ENCODE measurements around the gene PSMB3.

DNA sequence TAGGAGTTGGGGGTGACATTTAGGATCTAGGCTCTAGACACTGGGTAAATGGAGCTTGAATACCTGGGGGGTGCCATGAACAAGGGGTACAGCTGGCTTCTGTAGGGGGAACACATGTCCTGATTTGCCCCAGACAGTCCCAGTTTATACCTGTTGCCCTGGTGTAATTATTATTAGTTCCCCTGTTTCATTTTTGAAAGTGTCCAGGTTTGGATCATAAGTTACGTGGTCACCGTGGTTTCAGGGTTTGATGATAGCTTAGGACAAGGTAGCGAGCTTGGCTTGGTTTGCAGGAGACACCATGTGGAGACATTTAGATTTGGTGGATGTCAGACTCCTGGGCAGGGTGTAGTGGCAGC lies 42.0 kb upstream of the PSMB3 start:
- TF ChIP-seq RAD21 (IDR thresholded peaks at IDR 0.05; ENCODE audit: low read depth), result no peak
- TF ChIP-seq EGR1 (IDR thresholded peaks at IDR 0.05), result no peak
- TF ChIP-seq EP300 (IDR thresholded peaks at IDR 0.05; ENCODE audit: borderline replicate concordance), result no peak
- no peak for TF ChIP-seq NFIC (IDR thresholded peaks at IDR 0.05)
- TF ChIP-seq, protein P1, sequence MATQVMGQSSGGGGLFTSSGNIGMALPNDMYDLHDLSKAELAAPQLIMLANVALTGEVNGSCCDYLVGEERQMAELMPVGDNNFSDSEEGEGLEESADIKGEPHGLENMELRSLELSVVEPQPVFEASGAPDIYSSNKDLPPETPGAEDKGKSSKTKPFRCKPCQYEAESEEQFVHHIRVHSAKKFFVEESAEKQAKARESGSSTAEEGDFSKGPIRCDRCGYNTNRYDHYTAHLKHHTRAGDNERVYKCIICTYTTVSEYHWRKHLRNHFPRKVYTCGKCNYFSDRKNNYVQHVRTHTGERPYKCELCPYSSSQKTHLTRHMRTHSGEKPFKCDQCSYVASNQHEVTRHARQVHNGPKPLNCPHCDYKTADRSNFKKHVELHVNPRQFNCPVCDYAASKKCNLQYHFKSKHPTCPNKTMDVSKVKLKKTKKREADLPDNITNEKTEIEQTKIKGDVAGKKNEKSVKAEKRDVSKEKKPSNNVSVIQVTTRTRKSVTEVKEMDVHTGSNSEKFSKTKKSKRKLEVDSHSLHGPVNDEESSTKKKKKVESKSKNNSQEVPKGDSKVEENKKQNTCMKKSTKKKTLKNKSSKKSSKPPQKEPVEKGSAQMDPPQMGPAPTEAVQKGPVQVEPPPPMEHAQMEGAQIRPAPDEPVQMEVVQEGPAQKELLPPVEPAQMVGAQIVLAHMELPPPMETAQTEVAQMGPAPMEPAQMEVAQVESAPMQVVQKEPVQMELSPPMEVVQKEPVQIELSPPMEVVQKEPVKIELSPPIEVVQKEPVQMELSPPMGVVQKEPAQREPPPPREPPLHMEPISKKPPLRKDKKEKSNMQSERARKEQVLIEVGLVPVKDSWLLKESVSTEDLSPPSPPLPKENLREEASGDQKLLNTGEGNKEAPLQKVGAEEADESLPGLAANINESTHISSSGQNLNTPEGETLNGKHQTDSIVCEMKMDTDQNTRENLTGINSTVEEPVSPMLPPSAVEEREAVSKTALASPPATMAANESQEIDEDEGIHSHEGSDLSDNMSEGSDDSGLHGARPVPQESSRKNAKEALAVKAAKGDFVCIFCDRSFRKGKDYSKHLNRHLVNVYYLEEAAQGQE (IDR thresholded peaks at IDR 0.05; ENCODE audit: low read depth), result no peak
- TF ChIP-seq FOXM1 (IDR thresholded peaks at IDR 0.05; ENCODE audit: borderline replicate concordance, low read depth), result no peak
- TF ChIP-seq CREB1 (IDR thresholded peaks at IDR 0.05; ENCODE audit: low read depth), result no peak
- no peak for TF ChIP-seq ZBTB7A (IDR thresholded peaks at IDR 0.05; ENCODE audit: low read depth)
- TF ChIP-seq TAF1 (IDR thresholded peaks at IDR 0.05; ENCODE audit: low read depth), result no peak
